SK-N-MC (cell line): ENCODE measurements around the gene IL13.

Source experiments
- DNase-seq: peaks from one replicate; pipeline ENCODE4 v3.0.0-alpha.2; 2011; ENCODE audit warnings: low read depth, low spot score
- H3K27ac ChIP-seq: fragments of 200-600 bp; sonication (generic); 2 replicates; pipeline ENCODE4 v1.5.1; 2016; ENCODE audit warnings: mixed run types
- H3K36me3 ChIP-seq: fragments of 200-600 bp; sonication (generic); 2 replicates; pipeline ENCODE4 v1.6.1; 2017; ENCODE audit warnings: antibody characterized with exemption, low read length, mixed read lengths; ENCODE audit not compliant: insufficient read depth
- H3K4me3 ChIP-seq: fragments of 200-600 bp; sonication (generic); 2 replicates; pipeline ENCODE4 v1.5.1; 2016
- H3K9ac ChIP-seq: fragments of 200-600 bp; sonication (generic); 2 replicates; pipeline ENCODE4 v1.8.0; 2017; ENCODE audit warnings: mixed run types, mixed read lengths; ENCODE audit not compliant: insufficient read length
- H3K9me3 ChIP-seq: fragments of 200-600 bp; sonication (generic); 2 replicates; pipeline ENCODE4 v1.6.1; 2017; ENCODE audit warnings: low read depth, mild to moderate bottlenecking, antibody characterized with exemption, low read length, moderate library complexity, mixed read lengths
- EZH2 ChIP-seq: fragments of 200-600 bp; sonication (generic); IDR thresholded peaks from one replicate; pipeline ENCODE4 v1.6.1; 2017; ENCODE audit warnings: antibody characterized with exemption
- FOXP2 ChIP-seq: optimal IDR thresholded peaks from 2 replicates; pipeline ENCODE3; 2011; ENCODE audit warnings: mild to moderate bottlenecking, moderate library complexity; ENCODE audit not compliant: insufficient read depth; ENCODE audit errors: extremely low read length, control extremely low read depth
- POLR2AphosphoS5 ChIP-seq: IDR thresholded peaks from 2 replicates; pipeline ENCODE4 v1.6.1; 2012; ENCODE audit warnings: mild to moderate bottlenecking, low read depth, low read length, borderline replicate concordance

The IL13 gene

DNA sequence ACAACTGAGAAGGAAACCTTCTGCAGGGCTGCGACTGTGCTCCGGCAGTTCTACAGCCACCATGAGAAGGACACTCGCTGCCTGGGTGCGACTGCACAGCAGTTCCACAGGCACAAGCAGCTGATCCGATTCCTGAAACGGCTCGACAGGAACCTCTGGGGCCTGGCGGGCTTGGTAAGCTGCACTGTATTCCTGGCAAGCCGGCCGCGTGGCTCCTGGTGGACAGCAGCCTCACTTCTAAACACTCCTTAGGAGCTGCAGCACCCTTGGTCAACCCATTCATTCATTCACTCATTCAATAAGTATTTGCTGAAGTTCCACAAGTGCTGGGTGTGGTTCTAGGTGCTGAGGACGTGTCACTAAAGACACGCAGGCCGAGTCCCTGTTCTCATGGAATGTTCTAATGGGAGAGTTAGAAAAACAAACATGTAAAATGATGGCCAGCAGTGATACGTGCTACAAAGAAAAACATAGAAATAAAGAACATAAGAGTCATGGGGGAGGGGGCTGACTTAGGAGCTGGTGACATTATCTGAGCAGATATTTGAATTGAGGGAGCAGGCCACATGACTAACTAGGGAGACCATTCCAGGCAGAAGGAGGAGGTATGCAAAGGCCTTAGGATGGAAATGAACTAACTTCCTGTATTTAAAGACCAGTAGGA is 21.9 kb downstream of the IL13 start:
- Histone ChIP-seq H3K9ac (no peak overlapping the region), H3K9me3 (no peaks in the 10 kb centered on the region), H3K27ac (no peak overlapping the region), H3K36me3 (no peaks in the 10 kb centered on the region), H3K4me3 (no peak overlapping the region)
- TF ChIP-seq FOXP2 (no peak), EZH2 (no peak), POLR2AphosphoS5 (no peak)
- no peak for DNase-seq

GRCh38 chr5:132680780-132681475 is 23.0 kb downstream of the IL13 start:
- Histone ChIP-seq H3K9me3 (no peaks in the 10 kb centered on the region), H3K9ac (no peak overlapping the region), H3K36me3 (no peaks in the 10 kb centered on the region), H3K27ac (no peak overlapping the region), H3K4me3 (no peak overlapping the region)
- no peak for TF ChIP-seq EZH2
- no peak for TF ChIP-seq FOXP2
- DNase-seq, result no peak

- Histone ChIP-seq H3K36me3 (no peaks in the 10 kb centered on the region), H3K9ac (no peak overlapping the region), H3K27ac (no peak overlapping the region), H3K9me3 (no peaks in the 10 kb centered on the region), H3K4me3 (no peak overlapping the region)
- no peak for DNase-seq
- TF ChIP-seq FOXP2, result no peak
- TF ChIP-seq EZH2, result no peak
These were observed 23.5 kb downstream of the IL13 start for GRCh38 chr5:132681476-132681831.

- Histone ChIP-seq H3K9ac (no peak overlapping the region), H3K27ac (no peak overlapping the region), H3K36me3 (no peaks in the 10 kb centered on the region), H3K9me3 (no peaks in the 10 kb centered on the region), H3K4me3 (no peak overlapping the region)
- TF ChIP-seq FOXP2, result no peak
- no peak for TF ChIP-seq EZH2
- TF ChIP-seq POLR2AphosphoS5, result no peak
- DNase-seq, result no peak
These were observed 24.0 kb downstream of the IL13 start for GRCh38 chr5:132681983-132682382.

DNA sequence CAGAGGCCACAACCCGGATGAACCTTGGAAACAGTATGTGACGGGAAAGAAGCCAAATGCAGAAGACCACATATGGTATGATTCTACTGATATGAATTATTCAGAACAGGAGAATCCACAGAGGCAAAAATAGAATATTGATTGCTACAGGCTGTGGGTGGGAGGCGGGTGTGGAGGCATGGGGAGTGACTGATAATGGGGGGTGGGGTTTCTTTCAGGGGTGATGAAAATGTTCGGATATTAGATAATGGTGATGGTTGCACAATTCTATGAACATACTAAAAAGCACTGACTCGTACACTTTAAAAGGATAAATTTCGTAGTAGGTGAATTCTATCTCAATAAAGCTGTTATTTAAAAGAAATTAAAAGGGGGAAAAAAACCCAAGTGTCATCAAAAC is 26.5 kb downstream of the IL13 start:
- DNase-seq, result no peak
- no peak for TF ChIP-seq EZH2
- no peak for TF ChIP-seq FOXP2
- TF ChIP-seq POLR2AphosphoS5, result no peak
- H3K27ac ChIP-seq, result 0 out of 2 replicates have a peak overlapping the region, but pooled peaks have one; percentile 32
- H3K36me3 ChIP-seq, result no peaks in the 10 kb centered on the region
- H3K9ac ChIP-seq, result no peak overlapping the region
- no peak overlapping the region for H3K4me3 ChIP-seq
- H3K9me3 ChIP-seq, result no peaks in the 10 kb centered on the region

- no peaks in the 10 kb centered on the region for H3K9me3 ChIP-seq
- TF ChIP-seq EZH2, result no peak
- no peak for TF ChIP-seq POLR2AphosphoS5
- TF ChIP-seq FOXP2, result no peak
- no peaks in the 10 kb centered on the region for H3K36me3 ChIP-seq
- DNase-seq, result no peak
- no peak overlapping the region for H3K9ac ChIP-seq
- H3K4me3 ChIP-seq, result no peak overlapping the region
- 0 out of 2 replicates have a peak overlapping the region, but pooled peaks have one; percentile 32 for H3K27ac ChIP-seq
These were observed 27.1 kb downstream of the IL13 start for GRCh38 chr5:132684922-132685720.

DNA sequence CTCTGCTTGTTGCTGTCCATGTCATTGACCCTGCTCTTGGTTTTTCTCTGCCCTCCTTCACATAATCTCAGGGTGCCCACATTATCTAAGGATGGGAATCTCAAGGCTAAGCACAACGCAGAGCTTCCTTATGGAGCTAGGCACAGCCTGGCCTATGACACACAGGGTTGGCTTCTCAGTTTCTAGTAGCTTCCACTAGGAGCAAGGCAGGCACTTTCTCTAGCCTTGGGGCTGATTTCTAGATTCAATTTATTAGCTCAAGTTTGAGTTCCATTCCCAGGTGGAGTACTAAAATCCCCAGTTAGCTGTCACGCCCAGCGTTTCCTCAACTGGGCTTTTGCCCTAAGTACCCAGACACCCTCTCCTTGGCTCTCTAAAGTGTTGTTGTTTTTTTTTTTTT is 28.2 kb downstream of the IL13 start:
- Histone ChIP-seq H3K27ac (no peak overlapping the region), H3K36me3 (no peaks in the 10 kb centered on the region), H3K9me3 (no peaks in the 10 kb centered on the region), H3K4me3 (no peak overlapping the region), H3K9ac (no peak overlapping the region)
- DNase-seq, result no peak
- TF ChIP-seq FOXP2 (no peak), POLR2AphosphoS5 (no peak), EZH2 (no peak)

- Histone ChIP-seq H3K9ac (no peak overlapping the region), H3K9me3 (no peaks in the 10 kb centered on the region), H3K27ac (no peak overlapping the region), H3K36me3 (0 out of 2 replicates have a peak, but pooled peaks cover 3% of the 10 kb centered on the region), H3K4me3 (no peak overlapping the region)
- TF ChIP-seq FOXP2, result no peak
- TF ChIP-seq POLR2AphosphoS5, result no peak
- no peak for TF ChIP-seq EZH2
- DNase-seq, result no peak
These were observed 30.0 kb downstream of the IL13 start for GRCh38 chr5:132687995-132688394.
